Transverse colon (tissue), 4 donors: ENCODE results near the gene TP53BP1.

Source experiments
- CTCF ChIP-seq, 5 experiments: fragments of 200-600 bp in 3 of 5; fragments of 450-650 bp in 2 of 5; sonication (generic) in 3 of 5; IDR thresholded peaks; 1 replicate in 2 of 5; 2 replicates in 3 of 5; pipeline ENCODE4 v1.5.1; 2016 to 2017; ENCODE audit warnings: antibody characterized with exemption in 5 of 5, inconsistent platforms in 3 of 5, mild to moderate bottlenecking in 2 of 5, moderate library complexity in 1 of 5
- POLR2AphosphoS5 ChIP-seq, 3 donors: sonication (generic); formaldehyde crosslinking; IDR thresholded peaks; one replicate each; pipeline ENCODE4 v1.6.1; 2016; ENCODE audit warnings: antibody characterized with exemption in 3 of 3

- TF ChIP-seq CTCF (IDR thresholded peaks at IDR 0.05) (no peak), POLR2AphosphoS5 (IDR thresholded peaks at IDR 0.05) (no peak)
These were observed 35.0 kb upstream of the TP53BP1 start for GRCh38 chr15:43527802-43528541.
